ENCODE measurements around the gene PEX12. TPM values are rescaled to one million over a fixed set of nuclear protein-coding genes. Genes with fewer than 3 reads are reported as not detected.

PEX12 gene
- total and polyA plus RNA-seq, 2 donors (not counting 3 experiments of a cell fraction or from before 2014, with no cell fraction given) = 3.4 to 4.5 TPM

DNA sequence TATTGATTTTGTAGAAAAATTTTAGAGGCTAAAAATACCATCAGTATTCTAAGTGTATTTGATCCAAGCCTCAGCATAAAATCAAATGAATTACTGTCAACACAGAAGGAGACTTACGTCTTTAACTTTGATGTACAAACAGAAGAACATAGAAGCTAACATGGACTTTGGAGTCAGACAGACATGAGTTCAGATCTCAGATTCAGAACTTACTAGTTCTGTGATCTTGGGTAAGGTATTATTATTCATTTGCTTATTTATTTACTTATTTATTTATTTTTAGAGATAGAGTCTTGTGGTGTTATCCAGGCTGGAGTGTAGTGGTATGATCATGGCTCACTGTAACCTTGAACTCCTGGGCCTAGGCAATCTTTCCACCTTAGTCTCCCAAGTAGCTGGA lies 36.9 kb downstream of the PEX12 start:
- POLR2A ChIA-PET = no interaction called here

More for the DNA sequence above, 36.9 kb downstream of the PEX12 start:
- DNase-seq (ENCODE audit: low read depth, low spot score) = no peak
- Histone ChIP-seq H3K4me3 (replicated peaks in 1 of 3; ENCODE audit: insufficient read depth in 1 of 3, low read depth in 1 of 3, low read length in 3 of 3) (peak overlapping the region in 2 of 3 experiments; percentile 1 to 38), H3K4me2 (ENCODE audit: insufficient read depth, low read length) (peak overlapping the region; percentile 77), H3K79me2 (ENCODE audit: control insufficient read depth, insufficient read depth, low read length) (no peaks in the 10 kb centered on the region), H3K36me3 (ENCODE audit: control insufficient read depth in 2 of 2, extremely low read depth in 1 of 2, insufficient read depth in 2 of 2, low read length in 2 of 2) (no peaks in the 10 kb centered on the region), H3K4me1 (ENCODE audit: control insufficient read depth, extremely low read depth, insufficient read depth, low read length) (peaks cover 44% of the 10 kb centered on the region), H2AFZ (ENCODE audit: low read depth, low read length) (peak overlapping the region; percentile 48), H3K9me1 (replicated peaks; ENCODE audit: control insufficient read depth, extremely low read depth, insufficient read depth, low read length) (peaks cover 2% of the 10 kb centered on the region), H3K27ac (ENCODE audit: insufficient read depth, low read depth, low read length) (peak overlapping the region; percentile 52), H3K9me3 (replicated peaks; ENCODE audit: control insufficient read depth, insufficient read depth, low read length) (no peaks in the 10 kb centered on the region), H3K27me3 (ENCODE audit: control insufficient read depth in 2 of 2, insufficient read depth in 2 of 2, low read length in 2 of 2) (no peaks in the 10 kb centered on the region), H4K20me1 (replicated peaks; ENCODE audit: control insufficient read depth, extremely low read depth, insufficient read depth, low read length) (no peaks in the 10 kb centered on the region), H3K9ac (replicated peaks; ENCODE audit: extremely low read depth, insufficient read depth, low read length) (peak overlapping the region; percentile 67)
- CTCF ChIA-PET = interaction anchor here (1.2 to 3.5 kb wide), 3 partner anchors 37 to 284 kb away, joined by 3 to 10 read pairs (median 3); partner anchors contain the start of gene PEX12
- TF ChIP-seq, protein P1, sequence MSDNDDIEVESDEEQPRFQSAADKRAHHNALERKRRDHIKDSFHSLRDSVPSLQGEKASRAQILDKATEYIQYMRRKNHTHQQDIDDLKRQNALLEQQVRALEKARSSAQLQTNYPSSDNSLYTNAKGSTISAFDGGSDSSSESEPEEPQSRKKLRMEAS (IDR thresholded peaks at IDR 0.05; ENCODE audit: insufficient read depth, insufficient read length) = no peak
- TF ChIP-seq FOS (IDR thresholded peaks at IDR 0.05; ENCODE audit: borderline replicate concordance, insufficient read depth, low read length) (no peak), POLR2A (IDR thresholded peaks at IDR 0.05; ENCODE audit: low read depth, low read length) (no peak), JUN (IDR thresholded peaks at IDR 0.05; ENCODE audit: borderline replicate concordance, insufficient read depth, insufficient read length, low read depth) (no peak), MYC (IDR thresholded peaks at IDR 0.05; ENCODE audit: low read depth, low read length) (no peak), GATA2 (IDR thresholded peaks at IDR 0.05; ENCODE audit: insufficient read depth, insufficient read length, low read depth, low read length) (no peak), POLR2AphosphoS5 (IDR thresholded peaks at IDR 0.05; ENCODE audit: insufficient read depth, low read depth, low read length) (no peak), EZH2 (IDR thresholded peaks at IDR 0.05; ENCODE audit: borderline replicate concordance, low read depth, low read length, severe bottlenecking) (no peak)
- TF ChIP-seq, protein P2, sequence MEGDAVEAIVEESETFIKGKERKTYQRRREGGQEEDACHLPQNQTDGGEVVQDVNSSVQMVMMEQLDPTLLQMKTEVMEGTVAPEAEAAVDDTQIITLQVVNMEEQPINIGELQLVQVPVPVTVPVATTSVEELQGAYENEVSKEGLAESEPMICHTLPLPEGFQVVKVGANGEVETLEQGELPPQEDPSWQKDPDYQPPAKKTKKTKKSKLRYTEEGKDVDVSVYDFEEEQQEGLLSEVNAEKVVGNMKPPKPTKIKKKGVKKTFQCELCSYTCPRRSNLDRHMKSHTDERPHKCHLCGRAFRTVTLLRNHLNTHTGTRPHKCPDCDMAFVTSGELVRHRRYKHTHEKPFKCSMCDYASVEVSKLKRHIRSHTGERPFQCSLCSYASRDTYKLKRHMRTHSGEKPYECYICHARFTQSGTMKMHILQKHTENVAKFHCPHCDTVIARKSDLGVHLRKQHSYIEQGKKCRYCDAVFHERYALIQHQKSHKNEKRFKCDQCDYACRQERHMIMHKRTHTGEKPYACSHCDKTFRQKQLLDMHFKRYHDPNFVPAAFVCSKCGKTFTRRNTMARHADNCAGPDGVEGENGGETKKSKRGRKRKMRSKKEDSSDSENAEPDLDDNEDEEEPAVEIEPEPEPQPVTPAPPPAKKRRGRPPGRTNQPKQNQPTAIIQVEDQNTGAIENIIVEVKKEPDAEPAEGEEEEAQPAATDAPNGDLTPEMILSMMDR (IDR thresholded peaks at IDR 0.05; ENCODE audit: extremely low read depth in 1 of 2, insufficient read depth in 1 of 2, low read depth in 1 of 2, low read length in 2 of 2) = no peak
- dilution Hi-C loops (cut with MboI; ENCODE audit: extremely low pct_ligation_motif_present, low sequenced_read_pairs) = loop anchor here (25.0 kb wide), 1 partner anchor 229 kb away; no protein-coding TSS in a partner anchor
- no peak for FAIRE-seq
- TSS peak; percentile 81 for BruUV-seq (replicated peaks)
- intact Hi-C loops (cut with micrococcal nuclease) = loop anchor here (1.0 to 10.0 kb wide), 5 partner anchors 37 to 1127 kb away; partner anchors contain the start of genes LIG3, PEX12 and SLFN5
